HEK293T (cell line): ENCODE results near the gene ATAT1.

Experiments used
- CTCF ChIA-PET: fragments of 350-600 bp; formaldehyde crosslinking; extraction: SDS; loops from one replicate; lab custom pipeline; 2021; ENCODE audit warnings: antibody characterized with exemption, inconsistent platforms; lab: Yijun Ruan, JAX
- POLR2A ChIA-PET: fragments of 350-600 bp; formaldehyde crosslinking; extraction: SDS; loops from one replicate; lab custom pipeline; 2020; ENCODE audit warnings: antibody characterized with exemption, inconsistent platforms; lab: Yijun Ruan, JAX
- DNase-seq: peaks from one replicate; pipeline ENCODE4 v3.0.0; 2012; ENCODE audit warnings: mixed read lengths; ENCODE audit errors: extremely low spot score
- ARNT ChIP-seq: fragments of 450-650 bp; IDR thresholded peaks from 2 replicates; pipeline ENCODE4 v1.6.1; 2017; ENCODE audit warnings: mild to moderate bottlenecking
- BHLHE40 ChIP-seq: fragments of 450-650 bp; IDR thresholded peaks from 2 replicates; pipeline ENCODE4 v1.6.1; 2016; ENCODE audit warnings: mild to moderate bottlenecking, moderate library complexity, borderline replicate concordance
- CTBP1 ChIP-seq: fragments of 450-650 bp; IDR thresholded peaks from 2 replicates; pipeline ENCODE4 v1.6.1; 2016; ENCODE audit warnings: borderline replicate concordance
- ELF4 ChIP-seq: fragments of 450-650 bp; IDR thresholded peaks from 2 replicates; pipeline ENCODE4 v1.6.1; 2017; ENCODE audit warnings: antibody characterized with exemption
- FOXA1 ChIP-seq: fragments of 450-650 bp; IDR thresholded peaks from 2 replicates; pipeline ENCODE4 v1.6.1; 2016; ENCODE audit warnings: mild to moderate bottlenecking
- FOXK2 ChIP-seq: fragments of 450-650 bp; IDR thresholded peaks from 2 replicates; pipeline ENCODE4 v1.6.1; 2016; ENCODE audit warnings: mild to moderate bottlenecking
- FOXM1 ChIP-seq: fragments of 450-650 bp; IDR thresholded peaks from 2 replicates; pipeline ENCODE4 v1.6.1; 2017; ENCODE audit warnings: mild to moderate bottlenecking, borderline replicate concordance
- HDGF ChIP-seq: fragments of 450-650 bp; IDR thresholded peaks from 2 replicates; pipeline ENCODE4 v1.6.1; 2017; ENCODE audit warnings: antibody characterized with exemption, borderline replicate concordance
- L3MBTL2 ChIP-seq: fragments of 450-650 bp; conservative IDR thresholded peaks from 2 replicates; pipeline ENCODE4 v1.6.1; 2016; ENCODE audit warnings: mild to moderate bottlenecking
- LEF1 ChIP-seq: fragments of 450-650 bp; IDR thresholded peaks from 2 replicates; pipeline ENCODE4 v1.6.1; 2017; ENCODE audit warnings: mild to moderate bottlenecking, borderline replicate concordance
- NFRKB ChIP-seq: fragments of 450-650 bp; IDR thresholded peaks from 2 replicates; pipeline ENCODE4 v1.6.1; 2016; ENCODE audit warnings: mild to moderate bottlenecking, moderate library complexity
- SP1 ChIP-seq: fragments of 450-650 bp; IDR thresholded peaks from 2 replicates; pipeline ENCODE4 v1.6.1; 2017
- SUZ12 ChIP-seq: fragments of 450-650 bp; IDR thresholded peaks from 2 replicates; pipeline ENCODE4 v1.6.1; 2016; ENCODE audit warnings: mild to moderate bottlenecking
- TARDBP ChIP-seq: fragments of 450-650 bp; IDR thresholded peaks from 2 replicates; pipeline ENCODE4 v1.6.1; 2016
- ZNF384 ChIP-seq: fragments of 450-650 bp; IDR thresholded peaks from 2 replicates; pipeline ENCODE4 v1.6.1; 2016
- TF ChIP-seq, protein P1 (sequence below): fragments of 450-650 bp; IDR thresholded peaks from 2 replicates; pipeline ENCODE4 v1.6.1; 2016

Gene ATAT1

DNA sequence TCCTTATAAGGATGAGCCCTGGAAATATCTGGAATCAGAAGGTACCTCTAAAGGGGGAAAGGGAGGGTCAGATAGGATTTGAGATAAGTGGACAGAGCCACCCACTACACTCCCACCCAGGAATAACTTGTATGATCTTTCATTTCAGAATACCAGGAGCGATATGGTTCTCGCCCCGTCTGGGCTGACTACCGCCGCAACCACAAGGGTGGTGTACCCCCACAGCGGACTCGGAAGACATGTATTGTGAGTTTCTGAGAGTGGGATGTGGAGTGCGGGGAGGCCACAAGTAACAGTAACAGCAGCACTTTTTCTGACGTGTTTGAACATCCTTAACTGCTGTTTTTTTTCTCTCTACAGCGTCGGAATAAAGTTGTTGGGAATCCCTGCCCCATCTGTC, 7.1 kb upstream of the ATAT1 start:
- TF ChIP-seq ZNF384 (no peak), ARNT (no peak), L3MBTL2 (no peak), CTBP1 (no peak)
- POLR2A ChIA-PET = no interaction called here
- CTCF ChIA-PET = no interaction called here
- DNase-seq = no peak

DNA sequence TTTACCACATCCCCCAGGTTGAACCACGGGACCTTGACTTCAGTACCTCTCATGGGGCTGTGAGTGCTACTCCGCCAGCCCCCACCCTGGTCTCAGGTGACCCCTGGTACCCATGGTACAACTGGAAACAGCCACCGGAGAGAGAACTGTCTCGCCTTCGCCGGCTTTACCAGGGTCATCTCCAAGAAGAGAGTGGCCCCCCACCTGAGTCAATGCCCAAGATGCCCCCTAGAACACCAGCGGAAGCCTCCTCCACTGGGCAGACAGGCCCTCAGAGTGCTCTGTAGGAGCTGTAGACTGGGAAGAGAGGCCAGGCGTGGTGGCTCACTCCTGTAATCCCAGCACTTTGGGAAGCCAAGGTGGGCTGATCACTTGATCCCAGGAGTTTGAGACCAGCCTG, 1.2 kb upstream of the ATAT1 start:
- ChIA-PET POLR2A (interaction anchor here (0.9 to 1.8 kb wide), 4 partner anchors 8 to 15 kb away, joined by 4 to 18 read pairs (median 8); partner anchors contain the start of genes MRPS18B and PPP1R10), CTCF (no interaction called here)
- TF ChIP-seq ZNF384 (no peak), BHLHE40 (no peak), FOXK2 (no peak), ELF4 (no peak), LEF1 (no peak), TARDBP (no peak), SUZ12 (no peak), SP1 (no peak), L3MBTL2 (no peak), NFRKB (no peak), FOXA1 (no peak), ARNT (no peak), CTBP1 (no peak), FOXM1 (no peak), HDGF (no peak)
- TF ChIP-seq, protein P1, sequence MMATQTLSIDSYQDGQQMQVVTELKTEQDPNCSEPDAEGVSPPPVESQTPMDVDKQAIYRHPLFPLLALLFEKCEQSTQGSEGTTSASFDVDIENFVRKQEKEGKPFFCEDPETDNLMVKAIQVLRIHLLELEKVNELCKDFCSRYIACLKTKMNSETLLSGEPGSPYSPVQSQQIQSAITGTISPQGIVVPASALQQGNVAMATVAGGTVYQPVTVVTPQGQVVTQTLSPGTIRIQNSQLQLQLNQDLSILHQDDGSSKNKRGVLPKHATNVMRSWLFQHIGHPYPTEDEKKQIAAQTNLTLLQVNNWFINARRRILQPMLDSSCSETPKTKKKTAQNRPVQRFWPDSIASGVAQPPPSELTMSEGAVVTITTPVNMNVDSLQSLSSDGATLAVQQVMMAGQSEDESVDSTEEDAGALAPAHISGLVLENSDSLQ = no peak
- no peak for DNase-seq

DNA sequence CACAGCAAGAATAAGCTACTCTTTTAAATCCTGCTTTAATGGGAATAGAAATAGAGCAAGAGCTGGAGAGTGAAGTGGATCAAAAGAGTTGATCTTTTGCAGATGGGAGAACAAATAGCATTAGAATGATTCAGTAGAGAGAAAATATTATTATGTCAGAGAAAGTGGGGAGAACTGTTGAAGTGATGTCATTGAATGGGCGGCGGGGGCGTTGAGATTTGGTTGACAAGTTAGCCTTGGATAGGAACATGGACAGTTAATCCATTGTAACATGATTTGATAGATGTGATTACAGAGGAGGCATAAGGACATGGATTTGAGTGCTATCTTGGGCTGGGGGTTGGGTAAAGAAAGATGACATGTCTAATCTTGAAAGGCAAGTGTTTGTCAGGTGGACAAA, 9.2 kb downstream of the ATAT1 start:
- no peak for DNase-seq
- ChIA-PET CTCF (no interaction called here), POLR2A (no interaction called here)
- TF ChIP-seq FOXM1 (no peak), SP1 (no peak), LEF1 (no peak)

DNA sequence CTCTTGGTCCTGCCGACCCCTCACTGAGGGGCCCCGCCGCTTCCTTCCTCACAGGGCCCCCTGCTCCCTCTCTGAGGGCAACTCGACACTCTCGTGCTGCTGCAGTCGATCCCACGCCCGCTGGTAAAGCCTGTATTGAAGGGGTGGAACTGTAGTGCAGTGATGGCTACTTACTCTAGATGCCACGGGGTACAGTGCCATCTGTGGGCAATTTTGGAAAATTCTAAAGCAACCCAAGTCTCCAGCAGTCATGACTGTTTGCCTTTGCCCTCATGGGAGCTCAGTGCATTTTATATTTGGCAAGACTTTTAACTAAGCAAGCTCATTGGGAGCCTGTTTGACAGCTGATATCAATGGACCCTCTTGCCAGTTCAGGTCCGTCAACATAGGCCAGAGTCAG, 13.8 kb downstream of the ATAT1 start:
- DNase-seq = no peak
- TF ChIP-seq ARNT (no peak), HDGF (no peak), FOXA1 (no peak), BHLHE40 (no peak), L3MBTL2 (no peak), ELF4 (no peak)
- TF ChIP-seq, protein P1 = no peak
- POLR2A ChIA-PET = interaction anchor here (1.1 kb wide), 1 partner anchor 15 kb away, joined by 4 read pairs; no protein-coding TSS in a partner anchor
- CTCF ChIA-PET = no interaction called here

DNA sequence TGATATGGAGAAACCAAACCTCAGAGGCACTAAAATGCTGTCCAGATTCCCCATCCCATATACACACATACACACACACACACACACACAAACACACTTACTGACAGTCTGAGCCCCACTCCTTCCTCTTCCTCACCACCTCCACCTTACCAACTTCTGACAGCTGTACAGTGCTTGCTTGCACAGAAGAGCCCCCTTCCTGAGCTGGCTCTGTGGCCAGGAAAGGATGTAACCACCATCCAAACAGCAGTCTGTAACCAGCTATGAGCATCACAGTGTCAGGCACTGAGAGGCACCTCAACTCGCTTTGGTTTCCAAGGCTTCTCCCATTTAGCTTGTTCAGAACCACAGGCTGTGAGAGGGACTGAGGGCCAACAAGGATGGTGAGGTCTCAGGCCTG, 14.4 kb downstream of the ATAT1 start:
- DNase-seq = no peak
- ChIA-PET POLR2A (interaction anchor here (1.1 kb wide), 1 partner anchor 16 kb away, joined by 4 read pairs; no protein-coding TSS in a partner anchor), CTCF (no interaction called here)
- TF ChIP-seq HDGF = no peak
- no peak for TF ChIP-seq ZNF384
- TF ChIP-seq ELF4 = no peak
- TF ChIP-seq FOXA1 = no peak
- no peak for TF ChIP-seq CTBP1
- TF ChIP-seq, protein P1 = no peak
- no peak for TF ChIP-seq BHLHE40
- TF ChIP-seq TARDBP = no peak
- no peak for TF ChIP-seq FOXM1
- no peak for TF ChIP-seq NFRKB
- TF ChIP-seq FOXK2 = no peak
- no peak for TF ChIP-seq L3MBTL2
- no peak for TF ChIP-seq SUZ12
- TF ChIP-seq SP1 = no peak
- TF ChIP-seq ARNT = no peak
- TF ChIP-seq LEF1 = no peak

DNA sequence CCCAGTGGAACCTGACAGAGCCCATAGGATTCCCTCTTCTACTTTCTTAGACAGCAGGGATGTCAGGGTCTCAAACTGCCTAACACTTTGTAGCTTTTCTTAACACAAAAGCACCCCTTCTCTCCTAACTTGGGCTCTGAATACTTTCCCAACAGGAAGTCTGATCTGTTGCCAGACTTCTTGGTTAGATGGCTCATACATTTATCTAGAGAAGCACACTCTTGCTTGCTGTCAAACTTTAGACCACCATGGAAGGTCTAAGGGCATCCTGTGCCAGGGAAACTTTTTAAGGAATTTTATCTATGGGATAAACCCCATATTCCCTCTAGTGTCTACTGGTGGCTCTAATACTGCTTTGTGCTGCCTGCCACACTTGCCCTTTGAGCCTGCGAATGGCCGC, 17.0 kb downstream of the ATAT1 start:
- POLR2A ChIA-PET = interaction anchor here (0.9 to 1.6 kb wide), 4 partner anchors 26 to 30 kb away, joined by 3 to 5 read pairs (median 4); partner anchors contain the start of genes MRPS18B and PPP1R10
- TF ChIP-seq LEF1 = no peak
- TF ChIP-seq FOXK2 = no peak
- TF ChIP-seq BHLHE40 = no peak
- TF ChIP-seq ZNF384 = no peak
- no peak for TF ChIP-seq ARNT
- no peak for TF ChIP-seq HDGF
- TF ChIP-seq SUZ12 = no peak
- TF ChIP-seq, protein P1 = no peak
- no peak for TF ChIP-seq L3MBTL2
- CTCF ChIA-PET = no interaction called here
- no peak for DNase-seq
